ENCODE data around the gene PANK2. TPM values are rescaled to one million over a fixed set of nuclear protein-coding genes. Genes with fewer than 3 reads are reported as not detected.

Gene PANK2
- total RNA-seq, 1 donor from 2014 or later: 16.4 TPM

DNA sequence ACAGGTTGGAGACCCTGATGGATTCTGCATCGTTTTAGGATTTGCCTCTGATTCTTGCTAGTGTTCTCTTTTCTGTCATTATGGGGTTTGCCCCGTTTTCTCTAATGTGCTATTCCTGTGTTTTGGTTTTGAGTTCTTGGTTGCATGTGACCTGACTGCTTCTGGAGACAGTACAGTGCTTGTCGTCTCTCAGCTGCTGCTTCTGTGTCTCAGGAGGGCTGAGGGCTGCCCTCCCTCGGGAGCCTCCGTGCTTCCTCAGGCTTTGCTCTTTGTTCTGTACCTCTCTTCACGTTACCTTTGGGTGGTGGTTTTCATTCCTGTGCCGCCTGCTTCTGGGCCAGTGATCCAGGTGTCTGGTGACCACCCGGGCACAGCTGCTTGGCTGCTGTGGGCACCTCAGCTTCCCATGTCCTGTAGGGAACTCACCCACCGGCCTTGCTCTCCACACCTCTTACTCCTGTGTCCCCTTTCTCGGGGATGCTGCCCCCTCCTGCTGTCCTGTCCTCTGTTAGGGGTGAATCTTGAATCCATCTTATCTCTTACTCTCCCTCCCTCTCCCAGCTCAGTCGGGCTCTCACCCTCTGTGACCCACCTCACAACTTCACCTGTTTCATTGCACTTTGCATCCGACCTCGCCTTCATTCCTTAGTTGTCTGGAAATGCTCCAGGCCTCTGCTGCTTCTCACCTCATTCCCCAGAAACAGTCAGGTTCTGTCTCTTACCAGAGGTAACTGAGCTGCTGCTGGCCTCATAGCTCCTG lies 33.2 kb downstream of the PANK2 start:
- no peaks in the 10 kb centered on the region for H3K9me3 ChIP-seq (replicated peaks)
- H3K4me1 ChIP-seq: peaks cover 48% of the 10 kb centered on the region
- intact Hi-C loops (cut with micrococcal nuclease): no loop called here
- TF ChIP-seq, protein P1, sequence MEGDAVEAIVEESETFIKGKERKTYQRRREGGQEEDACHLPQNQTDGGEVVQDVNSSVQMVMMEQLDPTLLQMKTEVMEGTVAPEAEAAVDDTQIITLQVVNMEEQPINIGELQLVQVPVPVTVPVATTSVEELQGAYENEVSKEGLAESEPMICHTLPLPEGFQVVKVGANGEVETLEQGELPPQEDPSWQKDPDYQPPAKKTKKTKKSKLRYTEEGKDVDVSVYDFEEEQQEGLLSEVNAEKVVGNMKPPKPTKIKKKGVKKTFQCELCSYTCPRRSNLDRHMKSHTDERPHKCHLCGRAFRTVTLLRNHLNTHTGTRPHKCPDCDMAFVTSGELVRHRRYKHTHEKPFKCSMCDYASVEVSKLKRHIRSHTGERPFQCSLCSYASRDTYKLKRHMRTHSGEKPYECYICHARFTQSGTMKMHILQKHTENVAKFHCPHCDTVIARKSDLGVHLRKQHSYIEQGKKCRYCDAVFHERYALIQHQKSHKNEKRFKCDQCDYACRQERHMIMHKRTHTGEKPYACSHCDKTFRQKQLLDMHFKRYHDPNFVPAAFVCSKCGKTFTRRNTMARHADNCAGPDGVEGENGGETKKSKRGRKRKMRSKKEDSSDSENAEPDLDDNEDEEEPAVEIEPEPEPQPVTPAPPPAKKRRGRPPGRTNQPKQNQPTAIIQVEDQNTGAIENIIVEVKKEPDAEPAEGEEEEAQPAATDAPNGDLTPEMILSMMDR (IDR thresholded peaks at IDR 0.05; ENCODE audit: borderline replicate concordance): no peak
- no peaks in the 10 kb centered on the region for H3K27me3 ChIP-seq (ENCODE audit: low read depth)
- DNase-seq: no peak
- H3K27ac ChIP-seq (replicated peaks): no peak overlapping the region
- H3K4me3 ChIP-seq: no peak overlapping the region
- H3K36me3 ChIP-seq: peaks cover 69% of the 10 kb centered on the region

DNA sequence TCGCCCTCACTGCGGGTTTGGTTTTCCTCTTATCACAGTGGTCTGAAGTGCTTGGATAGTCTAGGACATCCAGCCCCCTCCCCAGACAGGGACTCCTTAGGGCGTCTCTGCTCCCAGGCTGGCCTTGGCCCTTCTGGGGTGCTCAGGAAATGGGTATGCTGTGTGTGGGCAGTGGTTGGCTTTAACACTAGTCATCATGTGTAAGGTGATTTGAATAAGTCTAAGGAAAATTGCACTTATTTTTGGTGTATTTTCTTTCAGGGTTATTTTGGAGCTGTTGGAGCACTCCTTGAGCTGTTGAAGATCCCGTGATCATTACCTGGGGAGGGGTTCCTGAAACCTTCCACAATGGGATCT lies 33.8 kb downstream of the PANK2 start:
- Histone ChIP-seq H3K27ac (replicated peaks) (no peak overlapping the region), H3K4me1 (peaks cover 54% of the 10 kb centered on the region), H3K4me3 (no peak overlapping the region), H3K9me3 (replicated peaks) (no peaks in the 10 kb centered on the region), H3K36me3 (peaks cover 65% of the 10 kb centered on the region), H3K27me3 (ENCODE audit: low read depth) (no peaks in the 10 kb centered on the region)
- intact Hi-C loops (cut with micrococcal nuclease): no loop called here
- TF ChIP-seq, protein P1 (IDR thresholded peaks at IDR 0.05; ENCODE audit: borderline replicate concordance): no peak
- no peak for DNase-seq

DNA sequence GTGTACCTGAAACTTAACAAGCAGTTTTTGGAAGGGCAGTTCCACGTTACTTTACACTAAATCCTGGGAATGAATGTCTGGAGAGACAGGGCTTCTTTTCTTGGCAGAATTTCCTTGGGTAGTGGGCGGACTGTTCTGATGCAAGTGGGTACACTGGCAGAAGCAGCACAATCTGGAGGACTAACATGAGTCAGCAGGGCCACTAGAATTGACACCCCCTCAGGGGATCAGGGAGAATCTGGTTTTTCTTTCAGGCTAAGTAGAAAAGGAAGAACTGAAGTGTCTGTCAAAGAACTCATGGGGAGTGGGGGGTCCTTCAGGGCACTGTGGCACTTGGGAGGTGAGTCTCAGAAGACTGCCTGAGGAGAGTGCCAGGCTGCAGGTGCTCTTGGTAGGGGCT lies 34.6 kb downstream of the PANK2 start:
- intact Hi-C loops (cut with micrococcal nuclease): no loop called here
- Histone ChIP-seq H3K4me3 (no peak overlapping the region), H3K9me3 (replicated peaks) (no peaks in the 10 kb centered on the region), H3K27ac (replicated peaks) (no peak overlapping the region), H3K27me3 (ENCODE audit: low read depth) (no peaks in the 10 kb centered on the region), H3K4me1 (peaks cover 62% of the 10 kb centered on the region), H3K36me3 (peaks cover 59% of the 10 kb centered on the region)
- no peak for DNase-seq
- TF ChIP-seq, protein P1 (IDR thresholded peaks at IDR 0.05; ENCODE audit: borderline replicate concordance): no peak

DNA sequence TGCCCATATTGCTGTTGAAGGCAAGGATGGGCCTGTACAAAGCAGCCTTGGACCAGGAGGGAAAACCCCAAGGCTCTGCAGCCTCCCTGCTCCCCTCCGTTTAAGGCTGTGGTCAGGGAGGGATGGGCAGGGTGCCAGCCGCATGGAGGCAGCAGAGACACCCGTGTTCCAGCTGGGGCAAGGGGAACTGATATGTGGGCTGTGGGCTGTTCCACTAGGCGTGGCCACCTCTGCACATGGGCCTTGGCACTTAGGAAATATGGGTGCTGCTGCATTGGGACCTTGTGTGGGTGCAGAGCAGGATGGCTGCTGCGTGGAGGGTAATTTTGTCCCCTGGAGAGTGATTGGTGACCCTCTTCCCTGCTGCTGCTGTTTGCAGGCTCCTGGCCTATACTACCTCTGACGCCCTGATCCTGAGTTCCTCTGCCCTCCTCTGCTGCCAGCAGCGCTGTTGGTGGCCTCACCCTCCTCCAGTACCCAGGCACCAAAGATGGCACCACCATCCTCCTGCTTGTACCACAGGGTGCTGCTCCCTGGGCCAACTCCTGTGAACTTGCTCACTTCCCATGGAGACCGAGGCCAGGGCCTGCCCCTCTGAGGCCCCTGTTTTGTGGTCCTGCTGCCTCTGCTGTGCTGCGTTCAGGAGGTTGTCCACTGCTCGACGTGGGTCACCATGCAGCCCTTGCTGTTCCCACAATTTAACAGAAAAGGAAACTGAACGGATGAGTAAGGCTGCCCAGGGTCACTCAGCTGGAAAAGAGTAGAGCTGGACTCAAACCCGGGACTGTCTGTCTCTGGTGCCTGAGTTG lies 35.3 kb downstream of the PANK2 start:
- peaks cover 52% of the 10 kb centered on the region for H3K36me3 ChIP-seq
- H3K4me1 ChIP-seq: peaks cover 69% of the 10 kb centered on the region

DNA sequence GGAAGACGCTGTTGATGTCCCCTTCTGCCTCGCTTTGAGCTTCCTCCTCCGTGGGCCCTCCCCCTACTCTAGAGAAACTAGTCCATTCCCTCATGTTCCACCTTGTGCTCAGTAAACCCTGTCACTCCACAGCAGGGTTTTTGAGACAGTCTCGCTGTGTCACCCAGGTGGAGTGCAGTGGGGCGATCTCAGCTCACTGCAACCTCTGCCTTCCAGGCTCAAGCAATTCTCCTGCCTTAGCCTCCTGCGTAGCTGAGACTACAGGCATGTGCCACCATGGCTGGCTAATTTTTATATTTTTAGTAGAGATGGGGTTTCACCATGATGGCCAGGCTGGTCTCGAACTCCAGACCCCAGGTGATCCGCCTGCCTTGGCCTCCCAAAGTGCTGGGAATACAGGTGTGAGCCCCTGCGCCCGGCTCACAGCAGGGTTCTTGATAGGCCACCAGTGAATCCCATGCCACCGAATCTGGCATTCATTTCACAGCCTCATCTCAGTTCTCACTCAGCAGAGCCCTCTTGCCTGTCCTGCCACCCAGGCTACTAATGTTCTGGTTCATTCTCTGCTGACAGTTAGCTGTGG lies 36.0 kb downstream of the PANK2 start:
- Histone ChIP-seq H3K36me3 (peaks cover 45% of the 10 kb centered on the region), H3K4me3 (no peak overlapping the region), H3K27ac (replicated peaks) (no peak overlapping the region), H3K4me1 (peaks cover 73% of the 10 kb centered on the region), H3K9me3 (replicated peaks) (no peaks in the 10 kb centered on the region), H3K27me3 (ENCODE audit: low read depth) (no peaks in the 10 kb centered on the region)
- TF ChIP-seq, protein P1 (IDR thresholded peaks at IDR 0.05; ENCODE audit: borderline replicate concordance): no peak
- intact Hi-C loops (cut with micrococcal nuclease): no loop called here
- no peak for DNase-seq

More for the DNA sequence above, 35.3 kb downstream of the PANK2 start:
- intact Hi-C loops (cut with micrococcal nuclease): no loop called here
- TF ChIP-seq, protein P1 (IDR thresholded peaks at IDR 0.05; ENCODE audit: borderline replicate concordance): no peak
- H3K9me3 ChIP-seq (replicated peaks): no peaks in the 10 kb centered on the region
- H3K27me3 ChIP-seq (ENCODE audit: low read depth): no peaks in the 10 kb centered on the region
- H3K4me3 ChIP-seq: no peak overlapping the region
- peak; percentile 63 for DNase-seq
- no peak overlapping the region for H3K27ac ChIP-seq (replicated peaks)
